ENCODE measurements around the gene MESP1.

DNA sequence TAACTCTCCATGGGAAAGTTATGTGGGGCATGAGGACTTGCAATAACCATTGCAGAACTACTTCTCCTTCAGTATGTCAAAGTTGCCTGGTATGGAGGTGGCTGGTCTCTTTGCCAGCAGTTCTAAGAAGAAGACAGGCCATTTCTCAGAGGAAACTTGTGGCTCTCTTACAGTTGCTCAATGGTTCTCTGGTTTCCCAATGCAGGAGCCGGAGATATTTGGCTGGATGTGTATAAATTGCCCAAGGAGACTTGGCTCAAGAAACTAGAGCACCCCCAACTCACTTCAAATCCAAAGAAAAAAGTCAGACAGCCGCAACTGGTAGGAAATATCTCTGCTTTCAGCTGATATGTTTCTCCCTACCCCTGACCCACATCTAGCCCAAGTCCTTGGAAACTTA lies 36.3 kb downstream of the MESP1 start:
- TF ChIP-seq ZNF221 (tag by site-specific recombination; IDR thresholded peaks at IDR 0.05; ENCODE audit: borderline replicate concordance) = no peak
- TF ChIP-seq ZNF133 (tag by site-specific recombination; IDR thresholded peaks at IDR 0.05) = no peak
- no peak for TF ChIP-seq KLF8 (tag by site-specific recombination; IDR thresholded peaks at IDR 0.05)
- TF ChIP-seq, protein P1, sequence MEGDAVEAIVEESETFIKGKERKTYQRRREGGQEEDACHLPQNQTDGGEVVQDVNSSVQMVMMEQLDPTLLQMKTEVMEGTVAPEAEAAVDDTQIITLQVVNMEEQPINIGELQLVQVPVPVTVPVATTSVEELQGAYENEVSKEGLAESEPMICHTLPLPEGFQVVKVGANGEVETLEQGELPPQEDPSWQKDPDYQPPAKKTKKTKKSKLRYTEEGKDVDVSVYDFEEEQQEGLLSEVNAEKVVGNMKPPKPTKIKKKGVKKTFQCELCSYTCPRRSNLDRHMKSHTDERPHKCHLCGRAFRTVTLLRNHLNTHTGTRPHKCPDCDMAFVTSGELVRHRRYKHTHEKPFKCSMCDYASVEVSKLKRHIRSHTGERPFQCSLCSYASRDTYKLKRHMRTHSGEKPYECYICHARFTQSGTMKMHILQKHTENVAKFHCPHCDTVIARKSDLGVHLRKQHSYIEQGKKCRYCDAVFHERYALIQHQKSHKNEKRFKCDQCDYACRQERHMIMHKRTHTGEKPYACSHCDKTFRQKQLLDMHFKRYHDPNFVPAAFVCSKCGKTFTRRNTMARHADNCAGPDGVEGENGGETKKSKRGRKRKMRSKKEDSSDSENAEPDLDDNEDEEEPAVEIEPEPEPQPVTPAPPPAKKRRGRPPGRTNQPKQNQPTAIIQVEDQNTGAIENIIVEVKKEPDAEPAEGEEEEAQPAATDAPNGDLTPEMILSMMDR (tag by site-specific recombination; IDR thresholded peaks at IDR 0.05) = no peak
- TF ChIP-seq, protein P2, sequence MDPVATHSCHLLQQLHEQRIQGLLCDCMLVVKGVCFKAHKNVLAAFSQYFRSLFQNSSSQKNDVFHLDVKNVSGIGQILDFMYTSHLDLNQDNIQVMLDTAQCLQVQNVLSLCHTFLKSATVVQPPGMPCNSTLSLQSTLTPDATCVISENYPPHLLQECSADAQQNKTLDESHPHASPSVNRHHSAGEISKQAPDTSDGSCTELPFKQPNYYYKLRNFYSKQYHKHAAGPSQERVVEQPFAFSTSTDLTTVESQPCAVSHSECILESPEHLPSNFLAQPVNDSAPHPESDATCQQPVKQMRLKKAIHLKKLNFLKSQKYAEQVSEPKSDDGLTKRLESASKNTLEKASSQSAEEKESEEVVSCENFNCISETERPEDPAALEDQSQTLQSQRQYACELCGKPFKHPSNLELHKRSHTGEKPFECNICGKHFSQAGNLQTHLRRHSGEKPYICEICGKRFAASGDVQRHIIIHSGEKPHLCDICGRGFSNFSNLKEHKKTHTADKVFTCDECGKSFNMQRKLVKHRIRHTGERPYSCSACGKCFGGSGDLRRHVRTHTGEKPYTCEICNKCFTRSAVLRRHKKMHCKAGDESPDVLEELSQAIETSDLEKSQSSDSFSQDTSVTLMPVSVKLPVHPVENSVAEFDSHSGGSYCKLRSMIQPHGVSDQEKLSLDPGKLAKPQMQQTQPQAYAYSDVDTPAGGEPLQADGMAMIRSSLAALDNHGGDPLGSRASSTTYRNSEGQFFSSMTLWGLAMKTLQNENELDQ (tag by site-specific recombination; IDR thresholded peaks at IDR 0.05; ENCODE audit: low read depth) = no peak
- no peak for TF ChIP-seq SP2 (tag by site-specific recombination; IDR thresholded peaks at IDR 0.05)
- TF ChIP-seq, protein P3, sequence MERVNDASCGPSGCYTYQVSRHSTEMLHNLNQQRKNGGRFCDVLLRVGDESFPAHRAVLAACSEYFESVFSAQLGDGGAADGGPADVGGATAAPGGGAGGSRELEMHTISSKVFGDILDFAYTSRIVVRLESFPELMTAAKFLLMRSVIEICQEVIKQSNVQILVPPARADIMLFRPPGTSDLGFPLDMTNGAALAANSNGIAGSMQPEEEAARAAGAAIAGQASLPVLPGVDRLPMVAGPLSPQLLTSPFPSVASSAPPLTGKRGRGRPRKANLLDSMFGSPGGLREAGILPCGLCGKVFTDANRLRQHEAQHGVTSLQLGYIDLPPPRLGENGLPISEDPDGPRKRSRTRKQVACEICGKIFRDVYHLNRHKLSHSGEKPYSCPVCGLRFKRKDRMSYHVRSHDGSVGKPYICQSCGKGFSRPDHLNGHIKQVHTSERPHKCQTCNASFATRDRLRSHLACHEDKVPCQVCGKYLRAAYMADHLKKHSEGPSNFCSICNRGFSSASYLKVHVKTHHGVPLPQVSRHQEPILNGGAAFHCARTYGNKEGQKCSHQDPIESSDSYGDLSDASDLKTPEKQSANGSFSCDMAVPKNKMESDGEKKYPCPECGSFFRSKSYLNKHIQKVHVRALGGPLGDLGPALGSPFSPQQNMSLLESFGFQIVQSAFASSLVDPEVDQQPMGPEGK (tag by site-specific recombination; IDR thresholded peaks at IDR 0.05) = no peak
- no peak for TF ChIP-seq ZNF146 (tag by site-specific recombination; IDR thresholded peaks at IDR 0.05)
- TF ChIP-seq ZEB2 (tag by site-specific recombination; IDR thresholded peaks at IDR 0.05) = no peak
- no peak for TF ChIP-seq ZSCAN16 (tag by site-specific recombination; IDR thresholded peaks at IDR 0.05)
- TF ChIP-seq, protein P4, sequence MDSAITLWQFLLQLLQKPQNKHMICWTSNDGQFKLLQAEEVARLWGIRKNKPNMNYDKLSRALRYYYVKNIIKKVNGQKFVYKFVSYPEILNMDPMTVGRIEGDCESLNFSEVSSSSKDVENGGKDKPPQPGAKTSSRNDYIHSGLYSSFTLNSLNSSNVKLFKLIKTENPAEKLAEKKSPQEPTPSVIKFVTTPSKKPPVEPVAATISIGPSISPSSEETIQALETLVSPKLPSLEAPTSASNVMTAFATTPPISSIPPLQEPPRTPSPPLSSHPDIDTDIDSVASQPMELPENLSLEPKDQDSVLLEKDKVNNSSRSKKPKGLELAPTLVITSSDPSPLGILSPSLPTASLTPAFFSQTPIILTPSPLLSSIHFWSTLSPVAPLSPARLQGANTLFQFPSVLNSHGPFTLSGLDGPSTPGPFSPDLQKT (IDR thresholded peaks at IDR 0.05; ENCODE audit: borderline replicate concordance, low read depth, low read length) = no peak
- TF ChIP-seq KLF9 (tag by site-specific recombination; IDR thresholded peaks at IDR 0.05; ENCODE audit: low read depth) = no peak
- no peak for TF ChIP-seq ZNF223 (tag by site-specific recombination; IDR thresholded peaks at IDR 0.05)
- TF ChIP-seq ZNF138 (tag by site-specific recombination; IDR thresholded peaks at IDR 0.05; ENCODE audit: borderline replicate concordance) = no peak
